Measurements from ENCODE around the gene ERF.

ERF gene

GRCh38 chr19:42271861-42272534, 17.1 kb upstream of the ERF start:
- DNase-seq (ENCODE audit: extremely low read depth, low read depth): no peak
- TF ChIP-seq CTCF (IDR thresholded peaks at IDR 0.05; ENCODE audit: low read depth, low read length, missing control alignments): no peak
- H3K4me3 ChIP-seq (replicated peaks; ENCODE audit: low read depth, low read length): no peak overlapping the region

DNA sequence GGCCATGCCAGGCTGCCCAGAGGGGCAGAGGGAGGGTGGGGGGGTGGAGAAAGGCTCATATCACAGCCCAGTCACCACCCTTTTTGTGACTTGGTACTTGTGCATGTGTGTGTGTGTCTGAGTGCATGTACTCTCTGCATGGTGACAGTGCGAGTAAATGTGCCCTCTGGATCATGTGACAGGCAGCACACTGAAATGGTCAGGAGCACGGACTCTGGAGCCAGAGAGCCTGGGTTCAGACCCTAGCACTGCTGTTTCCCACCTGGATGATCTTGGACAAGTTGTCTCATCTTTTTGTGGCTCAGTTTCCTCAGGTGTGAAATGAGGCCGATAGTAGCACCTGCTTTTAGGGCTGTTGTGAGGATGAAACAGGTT, 16.1 kb upstream of the ERF start:
- TF ChIP-seq CTCF (IDR thresholded peaks at IDR 0.05; ENCODE audit: low read depth, low read length, missing control alignments): no peak
- H3K4me3 ChIP-seq (replicated peaks; ENCODE audit: low read depth, low read length): peak overlapping the region; percentile 69
- no peak for DNase-seq (ENCODE audit: extremely low read depth, low read depth)

DNA sequence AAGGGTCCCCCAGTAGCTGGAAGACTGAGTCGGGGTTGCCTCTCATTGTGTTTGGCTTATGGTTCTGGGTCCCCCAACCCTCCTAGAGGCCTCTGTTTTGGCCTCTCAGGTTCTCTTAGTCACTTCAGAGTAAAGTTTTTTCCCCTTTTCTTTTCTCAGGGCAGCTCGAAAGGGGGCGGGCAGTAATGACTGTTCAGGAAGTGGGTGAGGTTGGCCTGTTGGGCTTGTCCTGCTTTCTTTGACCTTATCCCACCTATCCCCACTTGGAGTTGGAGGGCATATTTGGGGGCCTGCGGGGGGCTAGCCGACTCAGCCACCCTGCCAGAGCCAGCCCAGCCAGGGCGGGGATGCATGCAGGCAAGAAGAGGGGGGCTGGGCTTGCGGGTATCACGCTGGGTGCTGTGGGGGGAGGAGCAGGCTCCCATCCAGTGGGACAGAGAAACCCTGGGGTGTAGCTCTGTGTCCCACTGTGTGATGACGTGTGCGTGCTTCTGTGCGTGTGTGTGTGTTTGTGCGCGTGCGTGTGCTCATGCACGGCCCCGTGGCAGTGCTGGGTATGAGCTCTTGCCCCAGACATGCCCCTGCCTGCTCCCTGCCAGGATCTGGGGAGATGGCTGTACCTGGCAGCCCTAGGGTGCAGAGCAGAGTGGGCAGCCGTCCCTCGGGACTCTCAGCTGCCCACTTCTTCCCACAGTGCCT, 15.6 kb upstream of the ERF start:
- peak overlapping the region; percentile 69 for H3K4me3 ChIP-seq (replicated peaks; ENCODE audit: low read depth, low read length)
- DNase-seq (ENCODE audit: extremely low read depth, low read depth): no peak
- TF ChIP-seq CTCF (IDR thresholded peaks at IDR 0.05; ENCODE audit: low read depth, low read length, missing control alignments): no peak

GRCh38 chr19:42269478-42270345, 14.8 kb upstream of the ERF start:
- no peak for TF ChIP-seq CTCF (IDR thresholded peaks at IDR 0.05; ENCODE audit: low read depth, low read length, missing control alignments)
- DNase-seq (ENCODE audit: extremely low read depth, low read depth): no peak
- peak overlapping the region; percentile 69 for H3K4me3 ChIP-seq (replicated peaks; ENCODE audit: low read depth, low read length)

- peak; percentile 100 for DNase-seq (ENCODE audit: extremely low read depth, low read depth)
- peak within 1 kb of the TSS; percentile 69 for H3K4me3 ChIP-seq (replicated peaks; ENCODE audit: low read depth, low read length)
- no peak for TF ChIP-seq CTCF (IDR thresholded peaks at IDR 0.05; ENCODE audit: low read depth, low read length, missing control alignments)
These were observed 14.0 kb upstream of the ERF start, which contains the start of gene CIC for GRCh38 chr19:42268704-42269477. TSS of gene CIC (plus strand) at chr19:42269252. CDS start at chr19:42271784, 2,532 bp downstream.

DNA sequence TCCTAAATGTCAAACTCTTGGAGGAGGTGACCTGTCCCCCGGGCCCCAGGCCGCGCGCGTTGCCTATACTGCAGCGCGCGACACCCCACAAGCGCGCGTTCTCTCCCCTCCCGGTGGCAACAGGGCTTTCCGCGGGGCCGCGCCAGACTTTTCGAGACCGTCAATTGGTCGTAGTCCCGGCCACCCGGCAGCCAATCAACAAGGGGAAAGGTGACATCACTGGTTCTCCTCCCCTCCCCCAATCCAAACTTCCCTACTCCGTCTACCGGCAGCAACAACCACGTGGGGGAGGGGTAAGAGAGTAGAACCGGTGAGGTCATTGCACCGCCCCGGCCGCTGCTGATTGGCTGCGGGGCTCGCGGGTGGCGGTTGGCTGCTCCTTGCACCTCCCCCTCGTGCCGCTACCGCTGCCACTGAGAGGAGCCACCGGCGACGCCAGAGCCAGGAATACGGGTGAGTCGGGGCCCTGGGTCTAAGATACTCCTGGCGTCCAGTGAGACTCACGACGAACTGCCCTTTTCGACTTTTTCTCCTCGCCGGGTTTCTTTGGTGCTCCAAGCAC, 13.3 kb upstream of the ERF start:
- TF ChIP-seq CTCF (IDR thresholded peaks at IDR 0.05; ENCODE audit: low read depth, low read length, missing control alignments): no peak

More for the DNA sequence above, 13.3 kb upstream of the ERF start:
- DNase-seq (ENCODE audit: extremely low read depth, low read depth): peak; percentile 99
- peak overlapping the region; percentile 69 for H3K4me3 ChIP-seq (replicated peaks; ENCODE audit: low read depth, low read length)

Measured in HFF-Myc (cell line).